Stimulated activated naive CD8-positive, alpha-beta T cell treated with anti-CD3 and anti-CD28 coated beads, Interleukin-15, Interleukin-2, amounts not matched to agents 100 ng/mL and 50 ng/mL, for 24 hours (primary cell): ENCODE data around the gene KRT28.

ENCODE experiments used
- H3K27ac Mint-ChIP-seq: one replicate; pipeline ENCODE4 v1.8.0; 2021; ENCODE audit warnings: mild to moderate bottlenecking, mixed read lengths
- H3K27me3 Mint-ChIP-seq: one replicate; pipeline ENCODE4 v1.8.0; 2021; ENCODE audit warnings: mixed read lengths
- H3K36me3 Mint-ChIP-seq: one replicate; pipeline ENCODE4 v1.8.0; 2021; ENCODE audit warnings: low read depth, mixed read lengths
- H3K4me1 Mint-ChIP-seq: one replicate; pipeline ENCODE4 v1.8.0; 2021; ENCODE audit warnings: low read depth, mixed read lengths
- H3K4me3 Mint-ChIP-seq: one replicate; pipeline ENCODE4 v1.8.0; 2021; ENCODE audit warnings: mild to moderate bottlenecking, mixed read lengths
- H3K9me3 Mint-ChIP-seq: one replicate; pipeline ENCODE4 v1.8.0; 2021; ENCODE audit warnings: mixed read lengths

Gene KRT28

DNA sequence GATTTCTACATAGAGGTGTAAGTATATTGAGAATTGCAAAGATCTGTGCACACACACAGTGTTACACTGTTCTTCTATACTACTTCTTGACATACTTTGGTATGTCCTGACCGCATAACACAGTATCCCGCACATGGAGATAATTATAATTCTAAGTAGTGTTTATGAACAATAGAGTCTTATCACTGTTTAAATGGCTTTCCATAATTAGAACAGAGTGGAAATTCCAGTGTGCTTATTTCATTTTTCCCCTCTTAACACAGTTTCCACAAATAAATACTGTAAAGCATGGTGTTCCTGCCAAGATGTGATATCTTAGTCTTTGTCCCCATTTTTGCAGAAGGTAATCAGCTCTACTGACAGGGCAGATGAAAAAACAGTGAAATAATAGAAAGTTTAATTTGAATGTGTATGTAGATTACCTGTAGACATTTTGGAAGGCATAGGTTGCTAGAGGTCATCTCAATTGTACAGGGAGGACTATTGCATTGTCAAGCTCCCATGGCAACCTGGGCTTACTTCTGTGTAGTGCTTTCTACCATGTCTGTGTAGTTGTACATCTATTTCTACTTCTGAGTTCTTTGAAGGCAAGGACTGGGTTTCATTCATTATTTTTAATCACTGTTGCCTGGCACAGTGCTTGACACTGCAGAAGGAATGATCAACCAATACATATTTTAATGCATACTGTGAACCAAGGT, 10.1 kb upstream of the KRT28 start:
- peaks cover 81% of the 10 kb centered on the region for H3K27me3 Mint-ChIP-seq
- no peaks in the 10 kb centered on the region for H3K36me3 Mint-ChIP-seq
- H3K4me3 Mint-ChIP-seq = no peak overlapping the region
- H3K9me3 Mint-ChIP-seq = no peaks in the 10 kb centered on the region
- H3K27ac Mint-ChIP-seq = no peak overlapping the region
- H3K4me1 Mint-ChIP-seq = no peaks in the 10 kb centered on the region

DNA sequence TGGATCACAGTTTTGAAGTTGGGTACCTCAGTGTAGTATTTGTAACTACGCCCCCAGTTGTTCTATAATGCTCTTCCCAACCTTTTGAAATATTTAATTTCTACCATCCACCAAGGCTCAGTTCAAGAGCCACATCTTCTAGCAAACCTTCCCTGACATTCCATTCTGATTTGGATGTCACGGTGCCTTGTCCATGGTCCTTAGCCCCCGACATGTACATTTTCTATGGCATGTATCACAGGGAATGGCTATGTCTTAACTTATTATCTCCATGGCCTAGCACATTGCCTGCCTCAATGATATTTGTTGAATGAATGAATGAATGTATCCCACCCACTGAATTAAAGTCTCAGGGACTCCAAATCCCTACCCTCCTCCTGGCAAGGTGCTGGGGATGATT, 6.4 kb upstream of the KRT28 start:
- peaks cover 57% of the 10 kb centered on the region for H3K27me3 Mint-ChIP-seq
- H3K9me3 Mint-ChIP-seq = no peaks in the 10 kb centered on the region
- H3K36me3 Mint-ChIP-seq = no peaks in the 10 kb centered on the region
- no peak overlapping the region for H3K27ac Mint-ChIP-seq
- no peaks in the 10 kb centered on the region for H3K4me1 Mint-ChIP-seq
- no peak overlapping the region for H3K4me3 Mint-ChIP-seq

DNA sequence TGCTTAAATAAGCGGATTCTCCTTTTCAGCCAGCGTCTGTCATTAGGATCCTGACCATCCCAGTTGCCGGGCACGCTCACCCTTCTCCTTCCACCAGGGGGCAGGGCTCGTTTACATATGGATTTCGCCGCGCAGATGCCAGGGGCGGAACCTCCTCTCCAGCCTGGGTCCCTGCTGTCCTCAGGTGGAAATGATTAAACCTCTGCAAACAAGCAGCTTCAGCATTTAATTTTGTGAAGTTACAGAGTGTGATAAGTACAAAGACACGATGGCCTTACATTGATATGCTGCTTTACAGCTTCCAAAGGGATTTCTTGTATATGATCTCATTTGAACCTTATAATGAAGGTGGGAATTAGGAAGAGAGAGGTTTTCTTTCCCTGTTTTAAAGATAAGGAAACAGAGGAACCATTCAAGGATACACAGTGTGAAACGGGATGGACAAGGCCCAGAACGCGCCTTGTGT, 3.9 kb upstream of the KRT28 start:
- Mint-ChIP-seq H3K27me3 (peaks cover 42% of the 10 kb centered on the region), H3K4me1 (no peaks in the 10 kb centered on the region), H3K27ac (no peak overlapping the region), H3K4me3 (no peak overlapping the region), H3K36me3 (no peaks in the 10 kb centered on the region), H3K9me3 (no peaks in the 10 kb centered on the region)

DNA sequence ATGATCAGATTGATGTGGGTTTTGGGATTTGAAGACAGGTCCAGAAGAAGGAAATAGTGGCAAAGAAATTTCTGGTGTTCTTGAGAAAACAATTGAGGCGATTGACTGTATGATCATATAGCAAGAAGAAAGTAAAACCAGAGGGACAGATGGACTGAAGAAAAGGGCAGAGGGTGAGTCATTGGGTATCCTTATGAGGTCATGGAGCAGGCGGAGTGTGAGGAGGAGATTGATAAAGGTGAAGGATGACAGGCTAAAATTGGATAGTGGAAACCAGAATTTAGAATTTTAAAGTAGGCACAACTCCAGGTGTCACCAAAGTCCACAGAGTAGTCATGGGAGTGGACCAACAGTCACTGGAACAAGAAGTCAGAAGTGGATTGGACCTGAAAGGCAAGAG, 1.4 kb upstream of the KRT28 start:
- Mint-ChIP-seq H3K27me3 (peaks cover 33% of the 10 kb centered on the region), H3K36me3 (no peaks in the 10 kb centered on the region)

DNA sequence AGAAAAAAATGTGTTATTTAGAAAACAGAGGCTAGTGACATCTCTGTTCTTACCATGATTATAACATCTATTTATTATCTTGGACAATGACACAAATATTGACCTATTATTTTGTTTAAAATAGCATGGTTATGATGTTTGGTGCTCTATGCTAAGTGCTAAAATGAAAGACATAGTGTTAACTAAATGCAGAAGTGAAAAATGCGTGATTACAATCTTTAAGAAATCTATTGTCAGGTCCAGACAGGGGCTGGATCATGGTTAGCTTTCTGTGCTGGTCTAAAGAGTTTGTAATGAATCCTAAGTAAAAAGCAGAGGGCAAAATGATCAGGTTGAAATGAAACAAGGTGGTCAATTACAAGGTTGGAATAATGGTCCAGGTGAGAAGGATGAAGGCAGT, 622 bp upstream of the KRT28 start:
- Mint-ChIP-seq H3K4me3 (no peak overlapping the region), H3K9me3 (no peaks in the 10 kb centered on the region), H3K36me3 (no peaks in the 10 kb centered on the region), H3K27me3 (peaks cover 37% of the 10 kb centered on the region), H3K27ac (no peak overlapping the region), H3K4me1 (no peaks in the 10 kb centered on the region)

More for the DNA sequence above, 1.4 kb upstream of the KRT28 start:
- Mint-ChIP-seq H3K27ac (no peak overlapping the region), H3K9me3 (no peaks in the 10 kb centered on the region), H3K4me3 (no peak overlapping the region), H3K4me1 (no peaks in the 10 kb centered on the region)

DNA sequence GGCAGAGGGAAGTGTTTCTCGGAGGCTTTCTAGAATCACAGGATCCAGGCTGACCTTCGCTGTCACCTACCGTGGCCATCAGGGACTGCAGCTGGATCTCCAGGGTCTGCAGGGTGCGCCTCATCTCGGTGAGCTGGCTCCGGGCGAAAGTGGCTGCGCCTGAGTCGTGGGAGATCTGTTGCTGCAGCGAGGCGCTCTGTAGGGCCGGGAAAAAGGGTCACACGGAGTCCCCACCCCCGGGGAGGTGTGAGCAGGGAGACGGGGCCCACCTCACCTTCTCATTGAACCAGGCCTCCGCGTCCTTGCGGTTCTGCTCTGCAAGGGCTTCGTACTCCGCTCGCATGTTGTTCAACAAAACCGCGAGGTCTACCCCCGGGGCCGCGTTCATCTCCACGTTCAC, 2.9 kb downstream of the KRT28 start:
- H3K27me3 Mint-ChIP-seq = peaks cover 37% of the 10 kb centered on the region
- H3K9me3 Mint-ChIP-seq = no peaks in the 10 kb centered on the region
- no peak overlapping the region for H3K4me3 Mint-ChIP-seq
- no peak overlapping the region for H3K27ac Mint-ChIP-seq
- no peaks in the 10 kb centered on the region for H3K36me3 Mint-ChIP-seq
- H3K4me1 Mint-ChIP-seq = no peaks in the 10 kb centered on the region

DNA sequence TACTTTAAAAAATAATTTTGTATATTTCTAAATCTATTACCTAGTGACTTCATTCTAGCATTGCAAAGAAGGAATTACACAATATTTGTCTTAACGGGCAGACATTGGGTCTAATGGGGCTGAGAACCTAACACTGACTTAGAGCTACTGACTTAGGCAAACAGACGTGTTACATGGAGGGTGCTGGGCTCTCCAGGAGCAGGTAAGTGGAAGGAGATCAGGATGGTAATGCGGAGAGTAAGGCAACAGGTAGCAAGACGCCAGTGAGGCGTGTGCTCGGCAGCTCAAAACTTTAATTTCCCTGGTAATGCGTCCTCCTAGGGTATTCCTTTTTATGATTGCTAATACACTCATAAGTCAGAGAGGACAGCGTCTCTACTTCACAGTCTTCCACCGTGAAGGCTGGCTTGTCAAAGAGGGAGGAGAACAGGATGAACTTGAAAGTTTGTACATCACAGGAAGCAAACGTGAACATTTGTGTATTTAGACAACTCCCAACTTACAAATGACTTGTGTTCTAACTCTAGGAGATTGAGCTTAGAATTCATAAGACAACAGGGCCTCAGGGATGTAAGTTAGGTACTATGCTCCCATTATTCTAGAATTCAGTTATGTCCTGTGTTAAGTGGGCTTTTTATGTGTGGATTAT, 4.6 kb downstream of the KRT28 start:
- Mint-ChIP-seq H3K27me3 (peaks cover 37% of the 10 kb centered on the region), H3K9me3 (no peaks in the 10 kb centered on the region), H3K36me3 (no peaks in the 10 kb centered on the region), H3K4me3 (no peak overlapping the region), H3K27ac (no peak overlapping the region), H3K4me1 (no peaks in the 10 kb centered on the region)

DNA sequence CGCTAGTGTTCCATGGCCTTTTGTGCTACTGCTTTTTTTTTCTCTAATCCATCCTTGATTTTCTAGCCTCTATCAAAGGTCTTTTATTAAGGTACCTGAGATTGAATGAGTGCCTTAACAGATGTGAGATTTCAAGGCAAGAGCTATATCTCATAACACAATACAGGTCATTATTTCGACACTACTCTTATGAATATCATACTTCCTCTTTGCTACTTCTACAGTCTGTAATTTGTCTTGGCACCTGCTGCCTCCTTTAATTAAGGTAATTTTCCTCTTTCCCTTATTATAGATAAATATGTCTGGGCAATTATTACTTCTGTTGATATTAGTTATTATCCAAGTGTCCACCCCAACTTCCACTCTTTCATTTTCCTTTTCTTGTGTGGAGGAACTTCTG, 5.3 kb downstream of the KRT28 start:
- H3K36me3 Mint-ChIP-seq = no peaks in the 10 kb centered on the region
- peaks cover 35% of the 10 kb centered on the region for H3K27me3 Mint-ChIP-seq
- H3K4me3 Mint-ChIP-seq = no peak overlapping the region
- H3K9me3 Mint-ChIP-seq = no peaks in the 10 kb centered on the region
- no peaks in the 10 kb centered on the region for H3K4me1 Mint-ChIP-seq
- H3K27ac Mint-ChIP-seq = no peak overlapping the region

DNA sequence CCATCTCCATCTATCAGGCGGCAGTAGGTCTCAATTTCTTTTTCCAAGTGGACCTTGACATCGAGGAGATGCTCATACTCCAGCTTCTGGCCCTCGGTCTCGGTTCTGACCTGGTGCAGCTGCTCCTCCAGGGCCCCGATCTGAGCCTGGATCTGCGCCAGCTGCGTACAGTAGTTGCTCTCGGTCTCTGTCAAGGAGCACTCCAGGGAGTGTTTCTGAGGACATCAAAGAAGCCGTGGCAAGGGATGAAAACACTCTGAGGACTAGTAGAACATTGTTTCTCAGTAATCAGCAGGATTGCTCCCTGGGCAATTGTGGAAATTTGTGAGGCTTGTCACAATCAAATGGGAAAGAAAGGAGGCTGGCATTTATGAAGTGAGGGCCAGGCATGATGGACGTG, 5.9 kb downstream of the KRT28 start:
- Mint-ChIP-seq H3K4me3 (no peak overlapping the region), H3K4me1 (no peaks in the 10 kb centered on the region), H3K36me3 (no peaks in the 10 kb centered on the region), H3K27ac (no peak overlapping the region), H3K27me3 (peaks cover 31% of the 10 kb centered on the region), H3K9me3 (no peaks in the 10 kb centered on the region)

DNA sequence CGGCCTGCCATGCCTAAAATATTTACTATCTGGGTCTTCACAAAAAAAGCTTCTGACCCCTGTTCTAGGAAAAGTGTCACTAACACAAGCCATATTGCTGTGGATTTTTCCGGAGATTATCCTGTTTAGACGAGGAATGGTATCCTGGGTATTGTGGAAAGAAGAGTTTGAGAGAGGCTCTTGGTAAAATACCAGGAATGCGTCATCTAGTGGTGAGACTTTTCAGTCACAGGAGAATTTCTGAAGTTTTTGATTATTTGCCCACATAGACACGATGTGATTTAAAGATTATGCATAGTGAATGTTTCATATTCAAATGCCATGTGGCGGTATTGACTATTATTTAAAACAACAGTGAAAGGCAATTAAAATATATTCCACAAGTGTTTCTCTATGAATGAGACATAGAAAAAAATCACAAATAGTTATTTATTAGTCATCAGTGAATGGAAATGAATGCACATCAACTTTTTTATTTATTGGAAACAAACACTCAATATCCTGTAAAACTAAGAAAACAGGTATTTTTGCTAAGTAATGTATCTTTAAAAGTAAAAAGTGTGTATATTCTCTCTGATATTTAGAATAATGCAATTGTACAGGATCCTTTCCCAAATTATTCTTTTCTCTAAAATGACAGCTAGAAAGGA, 7.8 kb downstream of the KRT28 start:
- no peaks in the 10 kb centered on the region for H3K36me3 Mint-ChIP-seq

DNA sequence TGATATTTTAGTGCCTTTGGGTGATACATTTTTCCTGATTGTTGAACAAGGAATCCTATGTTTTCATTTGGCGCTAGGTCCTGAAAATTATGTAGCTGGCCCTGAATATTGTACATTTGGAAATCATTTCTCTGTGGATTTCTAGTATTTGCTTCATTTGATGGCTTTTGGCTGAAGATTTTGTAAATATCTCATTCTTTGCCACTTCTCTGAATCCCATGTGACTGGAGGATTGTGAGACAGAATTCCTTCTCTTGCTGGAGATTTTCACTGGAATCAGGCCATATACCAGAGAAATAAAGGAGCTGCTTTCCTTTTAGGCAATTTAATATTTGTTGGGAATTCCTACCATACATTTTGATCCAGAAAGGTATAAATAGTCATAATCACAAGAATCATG, 8.6 kb downstream of the KRT28 start:
- no peak overlapping the region for H3K4me3 Mint-ChIP-seq
- H3K4me1 Mint-ChIP-seq = no peaks in the 10 kb centered on the region
- H3K36me3 Mint-ChIP-seq = no peaks in the 10 kb centered on the region
- no peaks in the 10 kb centered on the region for H3K9me3 Mint-ChIP-seq
- peaks cover 19% of the 10 kb centered on the region for H3K27me3 Mint-ChIP-seq
- no peak overlapping the region for H3K27ac Mint-ChIP-seq

More for the DNA sequence above, 7.8 kb downstream of the KRT28 start:
- H3K4me1 Mint-ChIP-seq = no peaks in the 10 kb centered on the region
- H3K4me3 Mint-ChIP-seq = no peak overlapping the region
- no peak overlapping the region for H3K27ac Mint-ChIP-seq
- H3K9me3 Mint-ChIP-seq = no peaks in the 10 kb centered on the region
- H3K27me3 Mint-ChIP-seq = peaks cover 25% of the 10 kb centered on the region

DNA sequence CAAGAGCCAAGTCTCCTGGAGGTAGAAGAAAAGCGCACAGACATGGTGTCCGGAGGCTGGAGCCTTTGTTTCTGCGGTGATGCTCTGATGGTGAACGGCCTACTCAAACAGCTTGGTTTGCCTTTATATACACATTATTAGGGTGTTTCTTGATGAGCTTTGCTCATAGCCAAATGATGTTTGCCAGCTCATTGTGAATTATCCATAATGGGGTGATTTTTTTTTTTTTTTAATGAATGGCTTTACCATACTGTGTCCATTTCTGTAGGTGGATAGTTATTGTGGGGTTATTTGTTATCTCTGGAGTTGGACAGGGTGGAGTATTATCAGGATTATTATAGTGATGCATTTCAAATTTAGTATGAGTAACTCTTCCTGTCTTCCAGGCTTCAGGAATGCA, 17.3 kb downstream of the KRT28 start, which contains the start of gene KRT27:
TSS of gene KRT27 (minus strand) at position 101 of the 400 bp plus-strand sequence. CDS start at position 44, 57 bp downstream.
- no peak within 1 kb of the TSS for H3K27ac Mint-ChIP-seq

DNA sequence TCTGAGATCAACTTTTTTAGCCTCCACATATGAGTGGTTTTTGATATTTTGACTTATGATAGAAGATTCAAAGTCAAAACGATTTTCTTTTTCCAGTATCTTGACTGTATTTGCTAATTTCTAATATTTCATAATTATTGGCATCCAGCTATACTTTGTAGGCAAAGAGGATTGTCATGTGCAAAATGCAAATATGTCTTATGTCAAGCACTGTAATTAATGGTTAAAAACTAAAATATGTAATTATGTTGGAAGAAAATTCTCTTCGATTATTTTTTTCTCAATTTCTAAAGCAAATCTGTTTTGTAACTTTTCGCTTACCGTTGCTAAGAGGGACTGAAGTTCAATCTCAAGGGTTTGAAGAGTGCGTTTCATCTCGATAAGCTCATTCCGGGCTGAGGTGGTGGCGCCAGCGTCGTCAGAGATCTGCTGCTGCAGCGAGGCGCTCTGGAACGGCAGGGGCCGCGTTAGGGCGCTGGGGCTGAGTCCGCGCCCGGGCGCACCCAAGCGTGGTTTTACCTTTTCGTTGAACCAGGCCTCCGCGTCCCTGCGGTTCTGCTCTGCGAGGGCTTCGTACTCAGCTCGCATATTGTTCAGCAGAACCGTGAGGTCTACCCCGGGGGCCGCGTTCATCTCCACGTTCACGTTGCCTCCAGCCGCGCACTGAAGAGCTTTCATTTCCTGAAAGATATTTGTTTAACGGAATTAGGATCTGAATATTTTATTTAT, 20.4 kb downstream of the KRT28 start:
- Mint-ChIP-seq H3K4me3 (peak overlapping the region; percentile 31), H3K27ac (no peak overlapping the region), H3K36me3 (no peaks in the 10 kb centered on the region), H3K4me1 (no peaks in the 10 kb centered on the region), H3K27me3 (peaks cover 78% of the 10 kb centered on the region), H3K9me3 (no peaks in the 10 kb centered on the region)

More for the DNA sequence above, 17.3 kb downstream of the KRT28 start, which contains the start of gene KRT27:
- Mint-ChIP-seq H3K36me3 (no peaks in the 10 kb centered on the region), H3K27me3 (peaks cover 58% of the 10 kb centered on the region), H3K9me3 (no peaks in the 10 kb centered on the region), H3K4me1 (no peaks in the 10 kb centered on the region), H3K4me3 (no peak within 1 kb of the TSS)

DNA sequence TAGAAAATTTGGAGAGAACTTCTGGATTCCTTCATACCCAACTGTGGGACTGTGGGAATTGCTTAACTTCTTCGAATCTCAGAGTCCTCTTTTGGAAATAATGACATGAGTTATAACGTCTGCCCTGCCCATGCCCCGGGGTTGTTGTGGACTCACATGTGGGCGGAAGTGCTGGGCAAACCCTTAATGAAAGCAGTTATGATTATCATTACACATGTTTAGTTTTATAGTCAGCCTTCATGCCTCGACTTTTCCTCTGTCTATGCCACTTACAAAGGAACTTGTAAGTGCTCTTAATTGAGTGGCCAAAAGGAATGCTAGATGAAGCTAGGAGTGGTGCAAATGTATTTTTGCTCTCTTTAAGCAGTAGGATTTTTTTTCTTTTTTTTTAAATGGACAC, 21.3 kb downstream of the KRT28 start:
- no peaks in the 10 kb centered on the region for H3K36me3 Mint-ChIP-seq
- peaks cover 78% of the 10 kb centered on the region for H3K27me3 Mint-ChIP-seq
- H3K27ac Mint-ChIP-seq = no peak overlapping the region
- H3K9me3 Mint-ChIP-seq = no peaks in the 10 kb centered on the region
- H3K4me1 Mint-ChIP-seq = no peaks in the 10 kb centered on the region
- H3K4me3 Mint-ChIP-seq = no peak overlapping the region

DNA sequence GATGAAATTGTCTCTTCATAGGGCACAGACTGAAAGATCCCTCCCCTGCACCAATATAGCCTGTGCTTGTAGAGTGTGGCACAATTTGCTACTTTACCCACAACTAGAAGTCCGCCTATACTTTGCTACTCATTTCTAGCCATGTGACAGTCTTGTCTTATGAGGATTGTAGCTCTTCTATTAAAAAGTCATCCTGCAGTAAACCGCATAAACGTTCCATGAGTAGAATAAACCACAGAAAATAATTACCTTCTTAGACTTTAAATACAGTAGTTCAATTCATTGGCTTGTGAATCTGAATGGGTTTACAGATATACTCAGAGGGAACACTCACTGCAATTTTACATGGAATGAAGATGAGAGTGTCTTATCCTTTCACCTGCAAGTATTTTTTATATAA, 21.8 kb downstream of the KRT28 start:
- H3K36me3 Mint-ChIP-seq = no peaks in the 10 kb centered on the region

More for the DNA sequence above, 21.8 kb downstream of the KRT28 start:
- H3K9me3 Mint-ChIP-seq = no peaks in the 10 kb centered on the region
- no peak overlapping the region for H3K27ac Mint-ChIP-seq
- peaks cover 73% of the 10 kb centered on the region for H3K27me3 Mint-ChIP-seq
- H3K4me1 Mint-ChIP-seq = no peaks in the 10 kb centered on the region
- no peak overlapping the region for H3K4me3 Mint-ChIP-seq
